Left ventricle myocardium inferior (tissue), 1 donor: ENCODE data around the gene BMPER. TPM values are rescaled to one million over a fixed set of nuclear protein-coding genes. Genes with fewer than 3 reads are reported as not detected.

Experiments used
- DNase-seq: peaks from one replicate; pipeline ENCODE4 v3.0.0-alpha.2; 2020
- H3K27ac ChIP-seq: fragments of 200-600 bp; replicated peaks from 2 replicates; pipeline ENCODE4 v1.8.0; 2021
- H3K27me3 ChIP-seq: fragments of 200-600 bp; 2 replicates; pipeline ENCODE4 v1.8.0; 2021; ENCODE audit warnings: low read depth
- H3K36me3 ChIP-seq: fragments of 200-600 bp; 2 replicates; pipeline ENCODE4 v1.8.0; 2021
- H3K4me1 ChIP-seq: fragments of 200-600 bp; 2 replicates; pipeline ENCODE4 v1.8.0; 2021
- H3K4me3 ChIP-seq: fragments of 200-600 bp; 2 replicates; pipeline ENCODE4 v1.8.0; 2021; ENCODE audit warnings: mild to moderate bottlenecking, moderate library complexity
- H3K9me3 ChIP-seq: fragments of 200-600 bp; replicated peaks from 2 replicates; pipeline ENCODE4 v1.8.0; 2021
- CTCF ChIP-seq: fragments of 200-600 bp; IDR thresholded peaks from 2 replicates; pipeline ENCODE4 v1.8.0; 2021; ENCODE audit warnings: antibody characterized with exemption, mild to moderate bottlenecking, borderline replicate concordance
- intact Hi-C: fragments of 100-400 bp; cut with micrococcal nuclease; formaldehyde crosslinking; loops from one replicate; pipeline ENCODE4 v1.11.0; 2022
- total RNA-seq: library from RNA; stranded (reverse); fragmentation: NEBNext Ultra II Directional; extraction: Animal tissue kit (Norgen Biotek cat#: 25700); gene quantifications from one replicate; pipeline ENCODE4 v1.2.1, GENCODE V29; 2021
- donor health status: DM: no; HTN: yes; CAD: no; lungs with severe emphysema.

Gene BMPER
- total RNA-seq, 1 donor from 2014 or later, result 2.9 TPM

DNA sequence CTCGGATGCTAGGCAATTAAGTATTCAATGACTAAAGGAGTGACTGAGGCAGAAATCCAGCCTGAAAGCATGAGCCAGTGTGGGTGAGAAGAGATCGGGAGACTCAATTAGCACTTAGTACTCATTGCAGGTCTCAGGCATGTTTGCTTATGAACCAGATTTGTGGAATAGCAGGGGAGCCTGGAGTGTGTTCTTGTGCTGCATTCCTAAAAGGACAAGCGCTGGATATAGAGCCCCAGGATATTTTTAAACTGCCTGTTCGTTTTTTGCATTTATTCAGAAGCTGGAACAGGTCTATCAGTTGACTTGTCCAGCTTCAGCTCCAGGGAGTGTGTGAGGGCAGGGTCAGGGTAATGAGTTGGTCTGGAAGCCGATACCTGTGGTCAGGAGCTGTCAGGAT, 120.3 kb downstream of the BMPER start:
- DNase-seq, result no peak
- Histone ChIP-seq H3K36me3 (no peaks in the 10 kb centered on the region), H3K9me3 (no peaks in the 10 kb centered on the region), H3K27ac (no peak overlapping the region), H3K27me3 (no peaks in the 10 kb centered on the region), H3K4me1 (peaks cover 7% of the 10 kb centered on the region), H3K4me3 (no peak overlapping the region)
- intact Hi-C loops, result no loop called here
- no peak for TF ChIP-seq CTCF

- H3K4me1 ChIP-seq, result peaks cover 7% of the 10 kb centered on the region
Measured at GRCh38 chr7:34026481-34027190, 121.3 kb downstream of the BMPER start.

DNA sequence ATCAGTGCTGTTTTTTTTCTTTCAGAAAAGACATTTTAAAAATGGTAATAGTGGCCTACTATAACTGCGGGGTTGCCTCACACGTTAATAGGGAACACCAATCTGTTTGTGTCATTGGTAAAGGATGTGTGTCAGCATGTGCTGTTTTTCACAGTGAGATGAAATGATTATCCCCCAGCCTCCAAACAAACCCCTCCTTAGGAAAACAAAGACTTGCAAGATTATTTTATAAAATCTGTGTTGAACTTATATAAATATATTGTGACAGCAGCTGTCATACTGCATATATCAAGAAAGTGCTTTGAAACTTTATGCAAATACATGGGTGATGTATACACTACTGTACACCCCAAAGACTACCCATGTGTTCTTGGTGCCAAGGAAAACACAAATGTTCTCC, 125.8 kb downstream of the BMPER start:
- no peak for DNase-seq
- H3K27me3 ChIP-seq, result no peaks in the 10 kb centered on the region
- H3K9me3 ChIP-seq, result no peaks in the 10 kb centered on the region
- no peak for TF ChIP-seq CTCF
- no peaks in the 10 kb centered on the region for H3K36me3 ChIP-seq
- peaks cover 6% of the 10 kb centered on the region for H3K4me1 ChIP-seq
- H3K4me3 ChIP-seq, result no peak overlapping the region
- intact Hi-C loops, result no loop called here
- no peak overlapping the region for H3K27ac ChIP-seq

More at GRCh38 chr7:34026481-34027190, 121.3 kb downstream of the BMPER start:
- TF ChIP-seq CTCF, result no peak
- intact Hi-C loops, result no loop called here
- DNase-seq, result no peak
- H3K27ac ChIP-seq, result no peak overlapping the region
- H3K4me3 ChIP-seq, result no peak overlapping the region
- H3K36me3 ChIP-seq, result no peaks in the 10 kb centered on the region
- H3K9me3 ChIP-seq, result no peaks in the 10 kb centered on the region
- H3K27me3 ChIP-seq, result no peaks in the 10 kb centered on the region

DNA sequence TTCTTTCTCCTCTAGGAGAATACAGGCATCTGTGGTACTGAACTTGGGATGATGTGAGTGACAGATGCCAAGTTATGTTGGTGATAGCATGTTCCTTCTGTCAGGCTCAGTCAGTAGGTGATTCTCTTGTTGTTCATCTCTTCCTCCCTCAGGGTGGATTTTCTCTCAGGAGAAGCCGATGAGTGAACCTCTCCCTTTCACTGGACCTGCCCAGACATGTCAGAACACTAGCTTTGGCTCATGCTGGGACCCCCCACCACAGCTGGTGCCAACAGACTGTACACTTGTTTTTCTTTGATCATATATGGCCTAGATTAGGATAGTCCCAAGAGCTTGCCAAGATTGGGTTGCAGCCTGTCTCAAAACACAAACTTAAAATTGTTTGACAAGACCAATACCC, 129.4 kb downstream of the BMPER start:
- no peak overlapping the region for H3K4me3 ChIP-seq
- DNase-seq, result no peak
- no peak for TF ChIP-seq CTCF
- H3K4me1 ChIP-seq, result peaks cover 9% of the 10 kb centered on the region
- intact Hi-C loops, result no loop called here
- no peak overlapping the region for H3K27ac ChIP-seq
- no peaks in the 10 kb centered on the region for H3K27me3 ChIP-seq
- H3K36me3 ChIP-seq, result no peaks in the 10 kb centered on the region
- H3K9me3 ChIP-seq, result no peaks in the 10 kb centered on the region

- Histone ChIP-seq H3K4me1 (peaks cover 9% of the 10 kb centered on the region), H3K36me3 (no peaks in the 10 kb centered on the region), H3K27me3 (no peaks in the 10 kb centered on the region), H3K27ac (no peak overlapping the region), H3K9me3 (no peaks in the 10 kb centered on the region), H3K4me3 (no peak overlapping the region)
- no peak for TF ChIP-seq CTCF
- DNase-seq, result no peak
- intact Hi-C loops, result no loop called here
Measured at GRCh38 chr7:34036051-34036920, 130.9 kb downstream of the BMPER start.
